GM19328 (cell line): ENCODE data around the gene FBN1.

Experiments used
- ATAC-seq: cut with Tn5 transposase; IDR thresholded peaks from one replicate; pipeline ENCODE4 v1.9.1; 2021; ENCODE audit warnings: mild to moderate bottlenecking, moderate library complexity; ENCODE audit not compliant: unreplicated experiment

The FBN1 gene

DNA sequence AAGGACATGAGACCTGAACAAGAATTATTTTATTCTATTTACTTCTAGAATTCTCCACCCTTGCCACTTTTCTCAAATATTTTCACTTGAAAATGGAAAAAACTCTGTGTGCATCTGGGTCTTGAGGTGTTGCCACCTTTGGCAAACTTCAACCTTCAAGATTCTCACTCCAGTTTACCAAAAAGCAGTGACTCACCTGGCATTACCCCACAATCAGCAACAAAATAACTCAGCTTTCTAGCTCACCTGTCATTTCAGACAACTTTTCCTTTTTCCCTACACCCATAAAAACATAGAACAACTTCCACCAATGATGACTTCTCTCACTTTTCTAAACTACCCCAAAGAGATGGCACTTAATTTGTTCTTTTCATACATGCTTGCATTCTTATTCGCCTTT, 198.5 kb downstream of the FBN1 start:
- ATAC-seq: no peak

DNA sequence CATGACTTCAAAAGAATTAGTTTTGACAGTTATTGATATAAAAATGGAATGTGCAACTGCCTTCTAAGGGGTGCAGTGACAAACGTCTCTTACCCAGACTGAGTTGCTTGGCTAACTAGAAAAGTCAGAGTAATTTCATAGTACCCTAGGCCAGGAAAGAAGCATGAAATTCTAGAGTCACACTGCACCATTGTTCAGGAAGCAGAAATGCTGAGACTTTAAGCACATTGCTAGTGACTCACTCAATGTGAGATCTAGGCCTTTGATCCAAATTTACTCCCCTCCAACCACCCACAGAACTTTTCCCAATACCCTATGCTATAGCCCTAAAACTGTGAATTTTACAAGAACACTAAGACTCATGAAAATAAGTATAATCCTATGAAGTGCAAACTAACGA, 203.5 kb downstream of the FBN1 start:
- ATAC-seq: no peak

DNA sequence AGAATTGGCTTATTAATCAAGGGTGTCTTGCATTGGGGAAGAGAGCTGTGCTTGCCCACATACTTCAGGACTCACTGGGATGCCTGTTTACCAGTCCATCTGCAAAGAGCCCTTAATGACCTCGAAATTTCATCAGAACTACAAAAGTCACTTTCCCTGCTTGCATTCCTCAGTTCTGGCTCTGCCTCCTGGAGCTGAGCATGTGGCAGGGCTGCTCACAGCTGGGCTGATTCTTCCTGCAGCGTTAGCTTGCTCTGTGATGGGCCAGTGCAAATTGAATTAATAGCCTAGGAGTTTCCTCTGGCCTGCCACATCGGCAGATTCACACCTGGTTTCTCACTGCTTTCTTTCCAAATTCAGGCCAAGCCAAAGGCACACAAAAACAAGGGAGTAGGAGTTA, 205.4 kb downstream of the FBN1 start:
- ATAC-seq: no peak

DNA sequence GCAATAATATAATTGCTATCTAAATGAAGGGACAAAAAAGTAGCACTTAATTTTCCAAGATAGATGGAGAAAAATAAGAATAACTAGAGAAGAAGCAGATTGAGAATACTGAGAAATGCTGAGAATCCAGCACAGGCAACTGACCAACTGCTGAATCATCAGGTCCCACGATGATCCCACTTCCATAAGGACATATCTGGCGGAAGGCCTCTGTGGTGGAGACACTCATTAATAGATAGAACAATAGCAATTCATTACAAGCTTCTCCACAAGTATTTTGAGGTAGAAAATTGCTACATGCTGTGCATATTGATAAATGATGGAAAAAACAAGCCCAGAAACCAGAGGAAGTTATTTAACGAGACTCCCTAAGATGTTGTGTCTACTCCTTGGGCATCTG, 208.3 kb downstream of the FBN1 start:
- ATAC-seq: no peak

DNA sequence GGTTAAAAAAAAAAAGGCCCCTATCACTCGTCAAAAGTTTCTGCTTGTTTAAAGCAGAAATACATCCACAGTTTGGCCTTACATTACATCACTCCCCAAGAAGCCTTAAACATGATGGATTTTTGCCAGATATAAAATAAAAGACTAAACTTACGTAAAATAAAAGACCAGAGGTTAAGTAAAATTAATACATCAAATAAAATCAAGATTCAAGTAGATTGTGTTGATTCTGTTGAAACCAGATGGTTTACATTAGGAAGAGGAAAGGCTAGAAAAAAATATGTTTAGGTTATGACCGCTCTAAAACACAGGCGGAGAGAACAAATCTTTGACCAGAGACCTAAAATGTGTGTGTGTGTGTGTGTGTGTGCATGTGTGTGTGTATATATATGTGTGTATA, 210.2 kb downstream of the FBN1 start:
- ATAC-seq: no peak

DNA sequence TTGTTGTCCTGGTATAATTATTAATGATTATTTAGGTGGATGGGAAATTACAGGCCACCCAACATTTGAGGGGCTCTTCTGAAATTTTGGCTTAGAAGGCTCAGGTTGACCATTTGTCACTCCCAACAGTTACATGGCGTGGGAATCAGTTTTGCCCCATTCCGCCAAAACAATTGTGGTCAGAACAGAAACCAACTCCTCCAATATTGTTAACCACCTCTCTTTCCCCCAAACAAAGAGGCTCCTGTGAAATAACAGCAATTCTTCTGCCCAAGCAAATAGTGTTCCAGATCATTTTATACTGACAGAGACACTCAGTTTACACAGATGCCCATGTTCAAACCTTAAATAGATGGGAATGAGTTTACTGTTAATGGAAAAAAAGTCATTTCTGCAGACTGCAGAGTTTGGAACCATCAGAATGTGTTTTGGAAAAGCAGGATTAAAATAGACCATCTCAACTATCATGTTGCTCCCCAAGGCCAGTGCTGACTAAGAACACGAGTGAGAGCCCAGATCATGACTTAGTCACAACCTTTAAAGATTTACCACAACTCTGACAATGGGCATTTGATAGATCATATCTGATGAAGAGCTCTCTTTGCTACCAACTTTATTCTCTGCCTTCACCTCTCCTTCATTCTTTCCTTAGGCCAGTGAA, 212.2 kb downstream of the FBN1 start:
- no peak for ATAC-seq

DNA sequence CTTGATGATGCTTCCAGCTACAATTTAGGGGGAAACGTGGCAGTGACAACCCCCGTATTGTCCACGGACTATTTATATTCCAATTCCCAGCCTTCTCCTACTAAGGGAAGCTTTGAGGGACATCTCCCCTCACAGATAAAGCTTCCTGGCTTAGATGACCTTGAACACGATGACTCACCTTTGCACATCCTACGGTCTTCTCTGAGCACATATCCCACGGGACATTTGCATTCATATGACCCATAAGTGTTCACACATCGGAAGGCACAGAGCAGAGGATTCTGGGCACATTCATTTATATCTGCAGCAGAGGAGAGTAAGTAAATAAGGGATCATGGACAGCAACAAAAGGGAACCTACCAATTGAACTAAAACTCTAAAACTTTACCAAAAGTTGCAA, 212.8 kb downstream of the FBN1 start:
- ATAC-seq: no peak

DNA sequence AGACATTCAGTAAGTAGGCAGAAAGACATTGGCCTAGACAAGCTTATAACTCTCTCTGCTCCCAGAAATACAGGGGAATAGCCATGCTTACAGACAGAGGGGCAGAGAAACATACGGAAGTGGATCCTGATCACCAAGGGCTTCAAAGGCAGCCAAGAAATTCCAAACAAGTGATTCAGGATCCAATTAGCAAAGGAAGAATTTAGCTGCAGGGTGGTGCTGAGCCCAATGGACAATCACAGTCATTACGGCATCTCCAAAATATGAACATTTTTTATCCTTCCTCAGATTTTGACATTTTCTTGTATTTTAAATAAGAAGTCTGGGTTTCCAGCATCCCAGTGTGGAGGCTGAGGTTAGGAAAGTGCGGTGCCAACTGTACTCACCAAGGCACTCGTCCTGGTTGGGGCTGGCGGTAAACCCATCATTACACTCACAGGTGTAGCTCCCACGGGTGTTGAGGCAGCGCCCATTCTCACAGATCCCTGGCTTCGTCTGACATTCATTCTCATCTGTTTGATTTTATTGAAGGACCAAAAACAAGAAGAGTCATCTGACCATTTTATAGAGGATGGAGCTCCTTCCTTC, 217.5 kb downstream of the FBN1 start:
- no peak for ATAC-seq

DNA sequence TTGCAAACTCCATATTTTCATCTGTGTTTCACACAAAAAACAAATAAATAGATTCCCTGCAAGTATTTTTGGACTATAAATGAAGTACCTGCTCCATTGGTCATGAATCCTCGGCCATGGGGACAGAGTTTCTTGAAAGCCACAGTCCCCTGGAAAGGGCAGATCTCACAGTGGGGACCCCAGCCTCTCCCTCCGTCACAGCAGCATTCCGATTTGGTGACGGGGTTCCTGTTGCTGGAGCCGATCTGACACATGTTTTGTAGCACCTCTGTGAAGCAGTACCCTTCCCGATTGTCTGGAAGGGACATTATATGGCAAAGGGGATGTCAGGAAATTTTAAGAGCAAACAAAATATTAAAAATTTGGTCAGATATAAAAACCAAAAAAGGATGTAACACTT, 218.0 kb downstream of the FBN1 start:
- no peak for ATAC-seq

DNA sequence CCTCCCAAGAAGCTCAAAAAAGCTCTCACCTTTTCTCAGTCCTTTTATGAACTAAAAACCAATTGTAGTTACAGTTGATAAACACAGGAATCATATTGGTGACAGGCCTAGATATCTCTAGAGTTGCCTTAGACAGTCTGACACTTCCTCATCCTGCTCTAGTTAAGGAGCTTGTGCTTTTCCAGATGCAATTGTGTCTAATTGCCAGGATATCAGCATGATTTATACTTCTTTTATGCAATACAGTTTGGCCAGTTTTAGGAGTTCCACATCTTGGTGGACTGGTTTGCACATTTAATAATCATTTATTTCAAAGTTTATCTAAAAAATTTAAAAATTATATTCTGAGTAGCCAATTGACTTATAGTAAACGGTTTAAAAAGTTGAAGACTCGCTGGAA, 218.6 kb downstream of the FBN1 start:
- no peak for ATAC-seq

DNA sequence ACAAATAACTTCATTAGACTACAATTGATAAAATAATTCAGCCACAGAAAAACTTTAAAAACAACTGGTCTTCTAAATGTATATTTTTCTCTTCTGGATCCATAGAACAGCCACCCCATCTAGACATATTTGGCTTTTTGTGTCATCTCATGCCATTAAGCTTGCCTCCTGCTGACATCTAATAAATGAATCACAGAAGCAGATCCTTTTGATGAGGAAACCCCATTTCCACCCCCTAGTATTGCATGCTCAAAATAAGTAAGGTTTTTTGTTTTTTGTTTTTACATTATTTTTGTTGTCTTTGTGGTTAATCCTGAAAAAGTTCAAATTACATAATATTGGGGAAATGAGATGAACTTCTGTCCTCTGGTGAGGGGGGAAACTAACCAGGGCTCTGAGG, 219.5 kb downstream of the FBN1 start:
- ATAC-seq: no peak

DNA sequence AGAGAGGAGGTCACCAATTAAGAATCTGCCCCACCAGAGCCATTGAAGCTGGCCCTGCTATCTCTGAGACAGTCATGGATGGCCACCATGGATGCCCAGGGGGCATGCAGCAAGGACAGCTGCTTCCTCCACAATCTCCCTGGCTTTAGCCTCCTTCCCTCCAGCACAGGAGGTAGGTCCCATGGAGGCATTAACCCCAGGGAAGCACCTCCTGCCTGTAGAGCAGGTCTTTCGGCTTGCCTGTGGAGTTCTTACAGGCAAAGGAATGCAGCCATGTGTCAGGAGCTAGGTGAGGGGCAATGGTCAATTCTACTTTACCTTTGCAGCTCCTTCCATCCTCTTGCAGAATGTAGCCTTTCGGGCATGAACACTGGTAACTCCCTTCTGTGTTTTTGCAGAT, 220.5 kb downstream of the FBN1 start:
- ATAC-seq: no peak

DNA sequence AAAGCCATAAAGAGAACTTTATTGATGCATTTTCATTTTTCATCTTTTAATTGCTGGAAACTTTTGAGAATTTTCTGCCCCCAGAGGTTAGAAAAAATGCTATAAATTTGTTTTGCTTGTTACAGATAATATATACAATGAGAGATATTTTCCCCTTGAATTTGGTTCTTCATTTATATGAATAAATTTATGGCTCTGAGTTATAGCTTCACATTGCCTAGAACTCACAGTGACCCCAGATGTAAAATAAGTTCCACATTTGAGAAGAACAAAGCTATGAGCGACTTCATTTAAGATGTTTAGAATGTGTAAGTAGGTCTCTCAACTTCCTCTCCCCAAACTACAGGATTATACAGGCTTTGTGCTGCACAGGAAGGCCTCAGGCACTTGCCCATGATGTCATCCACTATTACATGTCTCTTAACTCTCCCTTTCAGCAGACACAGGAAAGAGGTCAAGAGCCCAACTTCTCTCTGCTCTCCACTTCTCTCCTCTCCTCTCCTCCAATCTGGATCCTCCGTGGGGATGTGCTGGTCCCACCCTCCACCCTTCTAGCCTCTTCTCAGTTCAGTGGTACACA, 221.5 kb downstream of the FBN1 start:
- ATAC-seq: no peak

DNA sequence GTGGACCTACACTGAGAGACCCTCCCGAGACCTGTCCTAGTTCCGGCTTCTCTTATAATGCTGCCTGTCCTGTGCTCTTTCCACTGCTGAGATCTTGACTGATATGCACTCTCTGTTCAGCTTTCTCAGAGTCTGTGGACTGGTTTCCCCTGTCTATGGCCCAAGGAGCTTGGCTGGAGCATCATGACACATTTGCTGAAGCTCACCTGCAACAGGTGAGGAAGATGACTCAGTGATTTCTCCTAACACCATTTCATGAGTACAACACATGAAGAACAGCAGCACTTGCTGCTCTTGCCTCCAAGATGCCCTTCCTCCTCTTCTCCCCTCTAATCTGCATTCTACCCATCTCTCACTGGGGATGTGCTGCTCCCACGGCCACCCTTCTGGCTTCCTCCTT, 222.2 kb downstream of the FBN1 start:
- no peak for ATAC-seq

DNA sequence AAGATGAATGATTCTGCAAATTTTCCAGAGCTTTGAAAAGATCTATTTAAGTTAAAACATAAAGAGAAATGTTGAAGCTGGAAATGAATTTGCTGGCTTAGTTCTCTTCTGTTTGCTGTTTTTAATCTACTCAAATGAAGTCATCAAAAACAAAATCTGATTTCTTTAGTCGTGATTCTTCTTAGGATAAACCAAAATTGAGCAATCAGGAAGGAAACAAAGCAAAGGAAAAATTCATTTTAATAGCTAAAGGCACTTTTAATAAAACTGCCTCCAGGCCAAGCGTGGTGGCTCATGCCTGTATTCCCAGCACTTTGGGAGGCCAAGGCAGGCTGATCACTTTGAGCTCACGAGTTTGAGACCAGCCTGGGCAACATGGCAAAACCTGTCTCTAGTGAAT, 223.1 kb downstream of the FBN1 start:
- ATAC-seq: no peak

DNA sequence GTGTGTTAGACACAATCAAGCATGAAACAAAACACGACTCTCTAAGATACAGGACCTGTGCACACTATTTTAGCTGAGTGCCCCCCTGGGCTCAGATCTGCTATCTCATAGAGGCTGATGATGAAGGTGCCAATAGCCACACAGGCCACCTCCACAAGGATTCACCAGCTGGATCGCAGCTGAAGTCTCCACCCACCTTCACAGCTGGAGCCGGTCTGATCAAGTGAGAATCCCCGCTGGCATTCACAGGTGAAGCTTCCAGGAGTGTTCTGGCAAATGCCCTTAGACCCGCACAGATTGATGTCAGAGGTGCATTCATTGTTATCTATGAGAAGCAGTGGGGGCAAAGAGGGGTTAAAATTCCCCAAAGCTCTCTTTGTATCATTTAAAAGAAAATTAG, 224.1 kb downstream of the FBN1 start:
- no peak for ATAC-seq

DNA sequence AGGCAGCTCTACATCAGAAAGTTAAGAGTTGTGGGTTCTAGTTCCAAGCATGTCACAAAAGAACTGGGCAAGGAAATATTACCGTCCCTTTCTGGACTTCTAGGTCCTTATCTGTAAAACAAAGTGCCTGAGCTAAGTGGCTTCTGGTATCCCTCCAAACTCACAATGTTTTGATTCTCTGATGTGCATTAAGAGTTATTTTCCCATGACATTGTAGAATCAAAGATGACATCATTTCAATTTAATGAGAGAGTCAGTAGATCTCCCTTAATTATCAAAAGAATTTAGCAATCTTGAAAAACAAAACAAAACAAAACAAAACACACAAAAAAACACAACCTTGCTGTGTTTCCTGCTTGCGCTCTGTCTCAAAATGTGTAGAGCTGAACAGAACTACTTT, 225.6 kb downstream of the FBN1 start:
- no peak for ATAC-seq

DNA sequence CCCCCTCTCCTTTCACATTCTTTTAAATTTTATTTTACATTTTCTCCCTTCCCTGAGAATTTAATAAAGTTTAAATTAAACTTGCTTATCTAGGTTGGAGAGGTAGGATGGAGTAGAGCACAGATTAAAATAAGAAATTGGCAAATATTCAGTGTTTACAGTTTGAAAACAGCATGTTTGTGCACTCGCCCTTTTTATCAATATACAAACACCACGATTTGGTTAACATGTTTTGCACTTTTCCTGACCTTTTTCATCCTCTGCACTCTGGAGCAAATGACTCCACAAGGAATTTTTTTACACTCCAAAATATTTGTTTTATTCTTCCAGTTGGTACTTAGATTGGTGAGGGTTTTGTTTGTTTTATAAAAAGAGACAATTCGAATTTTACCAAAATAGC, 227.2 kb downstream of the FBN1 start:
- ATAC-seq: no peak

DNA sequence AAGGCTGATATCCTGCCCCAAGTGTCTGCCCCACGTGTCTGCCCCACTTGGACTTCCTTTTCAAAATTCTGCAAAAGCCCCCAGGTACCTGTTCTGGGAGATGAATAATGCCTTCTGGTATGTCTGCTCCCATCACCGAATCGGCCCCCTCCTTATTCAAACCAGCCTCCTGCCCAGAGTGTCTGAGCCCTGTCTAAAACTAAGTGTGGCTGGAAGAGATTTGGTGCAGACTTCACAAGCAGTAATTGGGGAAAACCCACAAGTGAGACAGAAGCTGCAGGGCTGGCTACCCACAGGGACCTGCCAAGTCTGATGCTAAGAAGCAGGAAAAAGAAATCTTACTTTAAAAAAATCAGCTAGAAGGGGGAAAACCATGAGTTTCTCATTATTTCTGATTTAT, 229.2 kb downstream of the FBN1 start:
- no peak for ATAC-seq

DNA sequence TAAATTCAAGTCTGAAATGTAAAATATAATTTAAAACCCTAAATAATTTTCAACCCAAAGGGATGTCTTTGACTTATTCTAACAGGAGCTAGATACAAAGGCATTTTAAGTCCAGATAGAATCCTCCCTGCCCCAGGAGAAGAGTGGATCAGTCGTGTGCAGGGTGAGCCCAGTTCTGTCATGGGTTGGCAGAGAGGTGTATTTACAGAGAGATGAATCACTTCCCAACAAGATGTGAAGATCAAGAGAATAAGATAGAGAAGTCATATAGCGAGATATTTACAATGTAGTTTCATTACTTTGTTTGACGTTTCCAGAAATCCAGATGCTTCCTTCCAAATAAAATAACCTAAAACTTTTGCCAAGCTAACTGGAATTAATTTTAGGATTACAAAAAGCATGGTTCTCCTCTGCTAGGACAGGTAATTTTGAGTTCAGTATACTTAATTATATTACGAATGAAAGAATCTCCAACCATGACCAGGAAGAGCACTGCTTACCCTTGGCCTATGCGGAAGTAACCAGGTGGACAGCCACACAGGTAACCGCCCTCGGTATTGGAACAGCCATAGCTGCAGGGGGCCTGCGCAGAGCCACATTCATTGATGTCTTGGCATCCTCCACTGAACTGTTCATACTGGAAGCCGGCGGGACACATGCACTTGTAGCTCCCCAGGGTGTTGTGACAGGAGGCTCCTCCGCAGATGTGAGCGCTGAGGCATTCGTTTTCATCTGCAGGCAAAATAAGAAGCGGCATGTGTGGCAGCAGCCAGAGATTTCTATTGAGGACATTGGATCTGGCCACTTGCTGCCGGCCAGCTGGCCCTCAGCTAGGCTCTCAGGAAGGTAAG, 230.2 kb downstream of the FBN1 start:
- no peak for ATAC-seq

DNA sequence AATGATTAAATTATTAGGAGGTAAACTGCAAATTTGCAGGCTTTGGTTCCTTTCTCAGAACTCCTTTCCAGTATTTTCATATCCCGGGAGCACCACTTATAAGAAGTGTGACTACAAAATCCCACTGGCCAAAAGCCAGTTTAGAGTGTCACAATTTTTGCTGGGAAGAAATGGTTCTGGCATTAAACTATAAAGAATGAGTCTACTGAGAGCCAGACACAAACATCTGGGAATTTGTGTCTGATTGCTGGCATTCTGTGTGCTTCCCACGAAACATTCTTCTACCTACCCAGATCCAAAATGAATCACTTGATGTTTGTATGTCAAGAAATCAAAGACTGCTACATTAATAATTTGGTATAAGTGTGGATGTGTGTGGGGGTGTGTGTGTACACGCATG, 231.5 kb downstream of the FBN1 start:
- ATAC-seq: no peak

DNA sequence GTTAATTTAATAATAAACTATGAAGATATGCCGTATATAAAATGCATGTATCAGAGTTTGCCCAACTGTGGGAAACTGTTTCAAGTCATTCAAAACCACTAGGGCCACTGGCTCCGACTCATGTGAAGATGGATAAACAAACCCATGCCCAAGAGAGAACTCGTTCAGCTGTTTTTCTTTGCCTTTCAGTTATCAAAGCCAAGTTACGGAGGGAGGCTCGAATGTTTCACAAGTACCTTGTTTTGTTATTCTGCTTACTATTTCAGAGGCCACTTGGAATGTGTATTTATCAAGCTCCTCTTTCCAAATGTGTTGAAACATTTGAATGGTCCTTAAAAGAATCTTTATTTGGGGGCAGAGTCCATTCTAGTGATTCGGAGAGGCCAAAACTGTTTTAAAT, 232.2 kb downstream of the FBN1 start:
- ATAC-seq: no peak
